GM18873 (cell line): ENCODE data around the gene AMZ1.
"Not testable (repeated sequence)": the region's sequence is repeated elsewhere in the genome, so short reads cannot be mapped to it uniquely, and the experiment has no call there.

Experiments
- ATAC-seq: cut with Tn5 transposase; IDR thresholded peaks from one replicate; pipeline ENCODE4 v1.9.1; 2021; ENCODE audit warnings: mild to moderate bottlenecking, moderate library complexity, moderate number of reproducible peaks; ENCODE audit not compliant: unreplicated experiment, low FRiP score

AMZ1 gene

DNA sequence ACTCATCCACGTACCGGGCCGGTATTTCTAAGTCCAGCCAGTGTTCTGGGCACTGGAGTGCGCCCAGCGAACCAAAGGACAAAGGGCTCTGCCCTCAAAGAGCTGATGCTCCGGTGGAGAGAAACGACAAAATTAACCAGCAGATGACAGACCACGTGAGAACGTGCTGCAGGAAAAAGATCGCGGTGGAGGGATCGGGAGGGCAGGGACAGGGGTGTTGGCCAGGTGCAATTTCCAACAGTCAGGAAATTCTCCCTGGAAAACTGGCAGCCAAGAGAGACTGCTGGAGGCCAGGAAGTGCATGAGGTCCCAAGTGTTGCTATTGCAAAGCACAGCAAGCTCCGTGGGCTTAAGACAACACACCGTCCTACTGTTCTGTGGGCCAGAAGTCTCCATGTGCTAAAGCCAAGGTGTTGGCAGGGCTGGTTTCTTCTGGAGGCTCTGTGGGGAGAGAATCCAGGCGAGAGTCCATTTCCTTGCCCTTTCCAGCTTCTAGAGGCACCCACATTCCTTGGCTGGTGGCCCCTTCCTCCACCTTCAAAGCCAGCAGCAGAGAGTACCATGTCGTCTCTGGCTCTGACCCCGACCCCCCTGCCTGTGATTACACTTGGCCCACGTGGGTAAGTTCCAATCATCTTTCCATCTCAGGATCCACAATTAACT, 21.3 kb upstream of the AMZ1 start:
- ATAC-seq: no peak

GRCh38 chr7:2667843-2668242, 20.2 kb upstream of the AMZ1 start:
- ATAC-seq: no peak

- ATAC-seq: no peak
These were observed 19.6 kb upstream of the AMZ1 start for GRCh38 chr7:2668401-2668800.

GRCh38 chr7:2670171-2670570, 17.8 kb upstream of the AMZ1 start:
- no peak for ATAC-seq

DNA sequence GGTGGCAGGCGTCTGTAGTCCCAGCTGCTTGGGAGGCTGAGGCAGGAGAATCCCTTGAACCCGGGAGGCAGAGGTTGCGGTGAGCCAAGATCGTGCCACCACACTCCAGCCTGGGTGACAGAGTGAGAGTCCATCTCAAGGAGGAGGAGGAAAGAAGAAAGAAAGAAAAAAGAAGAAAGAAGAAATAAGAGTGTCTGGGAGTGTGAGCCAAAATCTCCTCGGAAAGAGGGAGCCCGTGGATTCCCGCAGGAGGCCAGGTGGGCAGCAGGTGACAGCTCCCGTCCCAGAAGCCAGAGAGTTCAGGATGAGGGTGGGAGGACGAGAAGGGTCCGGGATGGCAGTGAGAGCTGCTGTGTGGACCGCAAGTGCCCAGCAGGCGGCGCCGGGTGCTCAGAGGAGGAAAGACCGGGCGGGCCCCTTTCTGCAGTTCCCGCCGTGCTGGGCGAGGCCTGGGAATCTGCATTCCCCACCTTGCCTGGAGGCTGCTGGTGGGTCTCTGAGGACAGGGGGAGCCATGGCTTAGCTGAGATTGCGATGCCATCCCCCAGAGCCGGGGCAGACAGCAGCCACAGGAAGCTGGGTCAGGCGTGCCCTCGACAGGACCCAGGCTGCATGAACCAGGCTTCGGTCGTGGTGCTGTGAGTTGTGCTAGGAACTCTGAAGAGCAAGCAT, 17.1 kb upstream of the AMZ1 start:
- no peak for ATAC-seq

DNA sequence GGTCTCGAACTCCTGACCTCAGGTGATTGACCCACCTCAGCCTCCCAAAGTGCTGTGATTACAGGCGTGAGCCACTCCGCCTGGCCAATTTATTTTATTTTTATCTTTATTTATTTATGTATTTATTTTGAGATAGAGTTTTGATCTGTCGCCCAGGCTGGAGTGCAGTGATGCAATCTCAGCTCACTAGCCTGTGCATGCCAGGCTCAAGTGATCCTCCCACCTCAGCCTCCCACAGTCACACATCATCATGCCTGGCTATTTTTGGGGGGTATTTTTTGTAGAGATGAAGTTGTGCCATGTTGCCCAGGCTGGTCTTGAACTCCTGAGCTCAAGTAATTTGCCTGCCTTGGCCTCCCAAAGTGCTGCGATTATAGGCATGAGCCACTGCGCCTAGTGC, 14.8 kb upstream of the AMZ1 start:
- not testable (repeated sequence) for ATAC-seq

- no peak for ATAC-seq
These were observed 14.1 kb upstream of the AMZ1 start for GRCh38 chr7:2673934-2674333.

GRCh38 chr7:2675256-2675764, 12.7 kb upstream of the AMZ1 start:
- ATAC-seq: no peak

DNA sequence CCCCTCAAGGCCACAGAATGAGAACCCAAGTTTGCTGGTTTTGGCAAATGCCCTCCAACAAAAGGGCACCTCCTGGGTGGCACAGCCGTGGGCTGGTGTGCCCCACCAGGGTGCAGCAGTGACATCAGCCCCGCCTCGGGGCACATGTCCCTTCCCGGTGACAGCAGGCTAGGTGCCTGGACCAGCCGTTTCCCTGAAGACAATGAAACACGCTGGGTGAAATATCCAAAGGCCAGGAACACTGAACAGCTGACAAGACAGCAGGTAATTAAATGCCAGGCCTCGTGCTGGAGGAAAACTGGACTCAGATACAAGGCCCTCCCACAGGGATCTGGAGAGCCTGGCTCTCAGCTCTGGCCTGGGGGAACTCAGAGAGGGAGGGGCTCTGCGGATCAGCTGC, 11.4 kb upstream of the AMZ1 start:
- ATAC-seq: not testable (repeated sequence)

GRCh38 chr7:2678454-2678853, 9.5 kb upstream of the AMZ1 start:
- not testable (repeated sequence) for ATAC-seq

DNA sequence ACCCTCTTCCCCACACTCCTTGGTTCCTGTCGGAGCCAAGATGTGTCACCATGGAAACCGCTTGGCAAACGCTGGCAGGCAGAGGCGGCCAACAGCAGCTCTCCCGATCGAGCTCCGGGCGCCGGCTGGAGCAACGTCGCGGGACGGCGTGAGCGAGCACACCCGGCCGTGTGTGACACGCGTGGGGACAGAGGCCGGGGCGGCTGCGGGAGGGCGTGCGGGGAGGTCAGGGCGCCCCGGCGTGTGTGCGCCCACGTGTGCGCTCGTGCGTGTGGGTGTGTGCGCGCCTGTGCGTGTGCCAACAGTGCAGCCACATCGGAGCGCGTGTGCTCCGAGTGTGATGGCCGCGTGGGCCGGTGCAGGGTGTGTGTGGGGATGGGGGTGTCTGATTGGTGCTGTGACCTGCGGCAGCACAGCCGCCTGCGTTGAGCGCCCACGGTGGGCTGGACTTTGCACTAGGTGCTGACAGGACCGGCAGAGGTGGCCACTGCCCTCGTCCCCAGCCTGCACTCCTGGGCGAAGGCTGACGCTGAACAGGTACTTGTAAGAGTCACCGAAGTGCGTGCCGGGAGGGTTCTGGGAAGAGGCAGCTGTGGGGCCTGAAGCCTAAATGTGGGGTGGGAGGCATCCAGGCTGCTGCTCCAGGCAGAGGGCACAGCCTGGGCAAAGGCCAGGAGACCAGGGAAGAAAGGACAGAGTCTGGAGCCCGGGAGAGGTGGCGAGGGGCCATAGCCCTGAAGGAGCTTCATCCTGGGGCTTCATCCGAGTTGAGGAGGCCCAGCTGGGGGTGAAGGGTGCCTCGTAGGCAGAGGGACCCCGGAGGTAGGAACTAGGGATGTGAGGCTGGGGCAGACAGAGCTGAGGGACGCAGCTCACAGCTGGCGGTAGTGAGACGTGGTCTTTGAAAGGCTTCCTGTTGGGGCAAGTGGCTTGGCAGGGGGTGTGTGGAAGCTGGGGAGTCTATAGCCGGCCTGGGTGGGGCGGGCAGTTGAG, 8.6 kb upstream of the AMZ1 start:
- ATAC-seq: not testable (repeated sequence)

- no peak for ATAC-seq
These were observed 7.7 kb upstream of the AMZ1 start for GRCh38 chr7:2680256-2680655.

DNA sequence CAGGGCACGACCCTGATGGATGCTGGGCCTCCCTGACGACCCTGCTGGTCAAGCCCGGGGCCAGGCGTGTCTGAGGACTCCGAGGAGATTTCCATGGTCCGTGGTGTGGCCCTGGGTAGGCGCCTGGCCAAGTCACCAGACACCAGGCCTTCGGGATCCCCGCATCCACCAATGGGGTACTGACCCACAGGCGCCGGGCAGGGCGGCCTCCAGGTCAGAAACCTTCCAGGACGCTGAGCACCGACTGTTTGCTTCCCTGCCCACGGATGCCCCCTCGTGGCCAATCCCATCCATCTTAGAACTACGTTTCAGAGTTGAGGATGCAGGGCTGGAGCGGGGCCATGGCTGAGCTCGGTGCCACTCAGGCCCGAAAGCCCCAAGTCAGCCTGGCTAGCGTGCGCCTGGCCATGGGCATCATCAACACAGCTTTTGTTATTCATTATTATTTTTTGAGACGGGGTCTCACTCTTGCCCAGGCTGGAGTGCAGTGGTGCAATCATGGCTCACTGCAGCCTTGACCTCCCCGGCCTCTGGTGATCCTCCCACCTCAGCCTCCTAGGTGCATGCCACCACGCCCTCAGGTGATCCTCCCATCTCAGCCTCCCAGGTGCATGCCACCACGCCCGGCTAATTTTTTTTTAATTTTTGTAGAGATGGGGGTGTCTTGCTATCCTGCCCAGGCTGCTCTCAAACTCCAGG, 7.1 kb upstream of the AMZ1 start:
- ATAC-seq: no peak

DNA sequence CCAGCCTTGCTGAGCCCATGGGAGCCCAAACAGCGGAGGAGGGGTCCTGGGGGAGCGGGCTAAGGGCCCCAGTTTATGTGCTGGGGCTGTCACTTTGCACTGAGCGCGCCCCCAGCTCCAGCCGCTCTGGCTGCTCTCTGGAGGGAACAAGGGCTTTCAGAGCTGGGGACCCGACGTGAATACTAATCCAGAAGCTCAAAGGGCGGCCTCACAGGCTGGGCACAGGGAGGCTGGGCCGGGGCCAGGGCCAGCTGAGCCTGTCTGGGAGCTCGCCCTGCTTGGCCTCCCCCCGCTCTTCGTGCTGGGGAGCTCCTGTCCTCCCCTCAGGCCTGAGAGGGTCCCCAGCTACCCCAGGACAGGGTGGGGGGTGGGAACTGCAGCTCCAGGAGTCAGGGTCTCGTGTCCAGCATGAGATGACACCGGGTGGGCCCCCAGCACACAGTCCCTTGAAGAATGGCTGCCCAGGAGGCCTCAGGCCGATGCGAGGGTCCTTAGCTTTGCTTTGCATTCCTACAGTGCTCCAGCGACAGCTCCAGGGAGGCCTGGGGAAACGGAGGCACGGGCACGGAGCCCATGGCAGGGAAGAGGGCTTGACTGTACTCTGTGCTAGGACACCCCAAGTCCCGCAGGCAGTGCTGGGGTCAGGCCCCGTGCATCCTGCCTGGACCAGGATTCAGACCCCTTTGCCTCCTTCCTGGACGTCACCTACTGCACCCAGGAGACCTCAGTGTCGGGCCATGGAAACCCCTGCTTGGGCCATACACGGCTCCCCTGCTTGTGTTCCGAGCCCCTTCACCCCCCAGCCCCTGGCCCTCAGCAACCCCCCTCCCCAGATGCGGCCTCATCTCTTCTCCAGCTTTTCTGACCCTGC, 5.8 kb upstream of the AMZ1 start:
- no peak for ATAC-seq

DNA sequence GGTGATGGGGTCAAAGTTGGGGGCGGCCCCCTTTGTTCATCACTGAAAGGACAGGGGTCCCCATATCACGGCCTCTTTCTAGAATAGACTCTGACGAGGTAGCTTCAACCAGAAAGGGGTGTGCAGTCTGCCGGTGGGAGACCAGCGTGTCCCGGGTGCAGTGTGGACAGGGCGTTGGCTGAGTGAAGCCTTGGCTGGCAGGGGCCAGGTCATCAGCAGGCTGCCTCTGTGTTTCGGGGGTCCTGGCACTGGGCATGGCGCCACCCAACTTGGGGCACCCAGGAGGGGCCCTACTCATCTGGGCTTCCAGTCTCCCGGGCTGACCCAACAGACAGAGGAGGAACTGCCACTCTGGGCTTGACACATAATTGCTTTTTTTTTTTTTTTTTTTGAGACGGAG, 3.5 kb upstream of the AMZ1 start:
- ATAC-seq: no peak

DNA sequence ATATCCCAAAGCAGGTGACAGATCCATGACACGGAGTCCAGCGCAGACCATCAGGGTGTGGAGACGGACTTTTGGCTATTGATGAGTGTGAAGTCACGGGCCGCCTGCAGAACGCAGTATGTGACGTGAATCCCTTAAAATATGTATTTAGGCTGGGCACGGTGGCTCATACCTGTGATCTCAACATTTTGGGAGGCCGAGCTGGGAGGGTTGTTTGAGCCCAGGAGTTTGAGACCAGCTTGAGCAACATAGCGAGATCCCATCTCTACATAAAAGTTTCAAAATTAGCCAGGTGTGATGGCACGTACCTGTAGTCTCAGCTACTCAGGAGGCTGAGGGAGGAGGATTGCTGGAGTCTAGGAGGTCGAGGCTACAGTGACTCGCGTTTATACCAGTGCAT, 1.9 kb upstream of the AMZ1 start:
- ATAC-seq: no peak

GRCh38 chr7:2687338-2687869, 598 bp upstream of the AMZ1 start:
- ATAC-seq: no peak

DNA sequence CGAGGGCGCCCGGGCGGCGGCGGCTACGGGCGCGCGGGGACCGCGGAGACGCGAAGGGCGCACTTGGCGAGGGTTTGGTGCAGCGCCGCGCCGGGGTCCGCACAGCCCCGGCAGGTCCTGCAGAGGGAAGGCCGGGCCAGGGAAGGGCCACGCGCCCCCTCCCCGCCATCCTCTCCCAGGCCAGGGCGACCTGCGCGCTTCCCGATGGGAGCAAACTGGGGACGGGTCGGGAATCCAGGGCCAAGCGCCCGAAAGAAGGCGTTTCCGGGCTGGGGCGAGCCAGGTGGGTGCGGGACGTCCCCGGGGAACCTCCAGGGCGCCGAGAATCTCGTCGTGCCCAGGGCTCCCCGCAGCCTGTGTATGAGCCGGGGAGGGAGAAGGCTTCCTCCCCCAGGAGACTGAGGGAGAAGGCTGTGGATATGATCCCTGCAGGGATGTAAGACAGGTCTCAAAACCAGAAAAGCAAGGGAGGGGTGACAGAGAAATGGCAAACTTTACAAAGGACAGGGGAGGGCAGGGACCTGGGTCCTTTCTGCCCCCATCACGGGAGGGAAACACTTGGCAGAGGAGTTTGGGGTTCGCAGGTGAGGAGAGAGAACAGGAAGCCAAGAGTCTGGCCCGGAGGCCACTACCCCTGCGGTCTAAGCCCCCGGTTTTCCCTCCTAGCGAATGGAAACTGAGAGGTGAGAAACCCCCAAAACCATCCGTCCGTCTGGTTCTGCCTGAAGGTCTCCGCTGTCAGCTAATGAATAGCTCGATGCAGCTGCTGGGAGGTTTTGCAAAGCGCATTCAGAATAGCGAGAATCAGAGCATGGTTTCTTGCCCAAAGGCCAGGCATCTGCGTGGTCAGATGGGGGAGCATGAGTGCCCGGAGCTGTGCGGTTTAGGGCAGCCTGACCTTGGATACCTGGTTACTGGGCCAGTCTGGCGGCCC, 674 bp downstream of the AMZ1 start:
- peak; percentile 86 for ATAC-seq
